Endothelial cell of umbilical vein (primary cell): ENCODE results near the gene PLXNA4. TPM values are rescaled to one million over a fixed set of nuclear protein-coding genes. Genes with fewer than 3 reads are reported as not detected.

ENCODE experiments used
- BruUV-seq: library from RNA; stranded (reverse); fragments of 400-500 nt; replicated peaks from 2 replicates; lab custom pipeline; 2021; lab: Mats Ljungman, UMichigan
- CTCF ChIA-PET: fragments of 300-600, 350-600 bp; sonication (Branson Sonifier 250); formaldehyde crosslinking; loops from one replicate; lab custom pipeline; 2021; ENCODE audit warnings: antibody characterized with exemption, inconsistent platforms; lab: Charles Lee
- POLR2A ChIA-PET: fragments of 300-600, 350-600 bp; sonication (Branson Sonifier 250); formaldehyde crosslinking; loops from one replicate; lab custom pipeline; 2021; ENCODE audit warnings: antibody characterized with exemption, inconsistent platforms; lab: Charles Lee
- DNase-seq: peaks from one replicate; pipeline ENCODE4 v3.0.0-alpha.2; 2011; ENCODE audit warnings: low read depth, low spot score
- FAIRE-seq: peaks from 2 replicates; lab custom pipeline; 2011; peaks lifted over from hg19 to GRCh38; lab: Jason Lieb, UNC
- H2AFZ ChIP-seq: 2 replicates; pipeline ENCODE4 v1.6.0; 2012; ENCODE audit warnings: low read depth, low read length, control low read depth, inconsistent platforms
- H3K27ac ChIP-seq: 2 replicates; pipeline ENCODE4 v1.5.1; 2011; ENCODE audit warnings: low read depth, mild to moderate bottlenecking, control low read depth, low read length, moderate library complexity; ENCODE audit not compliant: insufficient read depth
- H3K27me3 ChIP-seq, 2 experiments: 2 replicates each; pipeline versions ENCODE4 v1.6.0 to v1.6.1; 2011; ENCODE audit warnings: low read length in 2 of 2, mixed read lengths in 1 of 2; ENCODE audit not compliant: control insufficient read depth in 2 of 2, insufficient read depth in 2 of 2
- H3K36me3 ChIP-seq, 2 experiments: 2 replicates in 1 of 2; 3 replicates in 1 of 2; pipeline ENCODE4 v1.5.1; 2011; ENCODE audit warnings: low read length in 2 of 2, mild to moderate bottlenecking in 1 of 2, moderate library complexity in 1 of 2; ENCODE audit not compliant: control insufficient read depth in 2 of 2, insufficient read depth in 2 of 2; ENCODE audit errors: extremely low read depth in 1 of 2
- H3K4me1 ChIP-seq: 3 replicates; pipeline ENCODE4 v1.5.1; 2011; ENCODE audit warnings: mild to moderate bottlenecking, low read length; ENCODE audit not compliant: control insufficient read depth, insufficient read depth; ENCODE audit errors: extremely low read depth
- H3K4me2 ChIP-seq: 2 replicates; pipeline ENCODE4 v1.6.1; 2011; ENCODE audit warnings: low read length, control low read depth, mixed read lengths; ENCODE audit not compliant: insufficient read depth
- H3K4me3 ChIP-seq, 3 experiments: fragments of 200-600 bp in 1 of 3; sonication (generic), shearing (Covaris generic) in 1 of 3; replicated peaks in 1 of 3; 2 replicates each; pipeline ENCODE4 v1.5.1; 2011 to 2016; ENCODE audit warnings: control low read depth in 3 of 3, low read length in 3 of 3, mild to moderate bottlenecking in 2 of 3, inconsistent platforms in 1 of 3, low read depth in 1 of 3, moderate library complexity in 1 of 3; ENCODE audit not compliant: insufficient read depth in 1 of 3
- H3K79me2 ChIP-seq: 2 replicates; pipeline ENCODE4 v1.6.0; 2012; ENCODE audit warnings: low read length, inconsistent platforms; ENCODE audit not compliant: control insufficient read depth, insufficient read depth
- H3K9ac ChIP-seq: replicated peaks from 2 replicates; pipeline ENCODE3; 2011; ENCODE audit warnings: low read length, control low read depth; ENCODE audit not compliant: insufficient read depth; ENCODE audit errors: extremely low read depth
- H3K9me1 ChIP-seq: replicated peaks from 3 replicates; pipeline ENCODE4 v1.6.0; 2011; ENCODE audit warnings: mild to moderate bottlenecking, low read length; ENCODE audit not compliant: control insufficient read depth, insufficient read depth; ENCODE audit errors: extremely low read depth
- H3K9me3 ChIP-seq: replicated peaks from 2 replicates; pipeline ENCODE4 v1.5.1; 2012; ENCODE audit warnings: low read length, inconsistent platforms; ENCODE audit not compliant: control insufficient read depth, insufficient read depth
- H4K20me1 ChIP-seq: replicated peaks from 2 replicates; pipeline ENCODE3; 2011; ENCODE audit warnings: mild to moderate bottlenecking, low read length; ENCODE audit not compliant: control insufficient read depth, insufficient read depth; ENCODE audit errors: extremely low read depth
- CTCF ChIP-seq, 2 donors: IDR thresholded peaks; 1 replicate in 1 of 2; 2 replicates in 1 of 2; pipeline ENCODE4 v1.5.1; 2011; ENCODE audit warnings: low read length in 2 of 2, mild to moderate bottlenecking in 2 of 2, moderate library complexity in 2 of 2, control low read depth in 1 of 2, inconsistent platforms in 1 of 2, low read depth in 1 of 2; ENCODE audit not compliant: insufficient read depth in 1 of 2; ENCODE audit errors: extremely low read depth in 1 of 2
- EZH2 ChIP-seq: IDR thresholded peaks from 2 replicates; pipeline ENCODE4 v1.6.1; 2012; ENCODE audit warnings: borderline replicate concordance, low read depth, mild to moderate bottlenecking, moderate library complexity, low read length, inconsistent platforms; ENCODE audit not compliant: severe bottlenecking
- FOS ChIP-seq: IDR thresholded peaks from 2 replicates; pipeline ENCODE4 v1.6.1; 2011; ENCODE audit warnings: mild to moderate bottlenecking, low read length, moderate library complexity, borderline replicate concordance; ENCODE audit not compliant: insufficient read depth
- GATA2 ChIP-seq: IDR thresholded peaks from 2 replicates; pipeline ENCODE4 v1.7.0; 2011; ENCODE audit warnings: low read depth, mild to moderate bottlenecking, moderate library complexity, mixed read lengths, low read length; ENCODE audit not compliant: insufficient read length, insufficient read depth
- JUN ChIP-seq: IDR thresholded peaks from 2 replicates; pipeline ENCODE4 v1.6.1; 2011; ENCODE audit warnings: borderline replicate concordance, low read depth; ENCODE audit not compliant: insufficient read length, insufficient read depth
- POLR2A ChIP-seq: IDR thresholded peaks from 2 replicates; pipeline ENCODE4 v1.6.1; 2012; ENCODE audit warnings: low read depth, mild to moderate bottlenecking, control low read depth, low read length
- POLR2AphosphoS5 ChIP-seq: IDR thresholded peaks from 2 replicates; pipeline ENCODE4 v1.6.1; 2012; ENCODE audit warnings: low read depth, mild to moderate bottlenecking, control low read depth, low read length, moderate library complexity; ENCODE audit not compliant: insufficient read depth
- dilution Hi-C: fragments of 300-500 bp; cut with MboI; formaldehyde crosslinking; loops from one replicate; pipeline ENCODE4 v1.15.0; 2019; ENCODE audit warnings: low sequenced_read_pairs; ENCODE audit not compliant: extremely low pct_ligation_motif_present
- intact Hi-C: fragments of 100-400 bp; cut with micrococcal nuclease; formaldehyde crosslinking; loops from one replicate; pipeline ENCODE4 v1.10.0; 2022
- polyA plus RNA-seq, 4 experiments: library from polyadenylated mRNA; depleted of rRNA in 3 of 4; stranded (reverse) in 3 of 4; unstranded in 1 of 4; fragments of >200 nt; gene quantifications; 2 replicates each; pipeline versions ENCODE4 v1.2.1 to v1.2.3, GENCODE V29; 2011 to 2012; ENCODE audit warnings: missing spikeins in 1 of 4
- total RNA-seq: library from RNA; stranded (reverse); gene quantifications from 2 replicates; pipeline ENCODE4 v1.2.3, GENCODE V29; 2021
- TF ChIP-seq, protein P1 (sequence below): IDR thresholded peaks from 2 replicates; pipeline ENCODE4 v1.6.1; 2011; ENCODE audit not compliant: insufficient read depth, insufficient read length

Gene PLXNA4
- total and polyA plus RNA-seq, 2 donors (not counting 3 experiments of a cell fraction or from before 2014, with no cell fraction given) = 12.1 to 20.4 TPM

- Histone ChIP-seq H3K9me1 (no peaks in the 10 kb centered on the region), H2AFZ (no peak overlapping the region), H3K4me3 (no peak overlapping the region), H3K27me3 (no peaks in the 10 kb centered on the region), H3K27ac (no peak overlapping the region), H3K9ac (no peak overlapping the region), H3K36me3 (no peaks in the 10 kb centered on the region), H3K79me2 (no peaks in the 10 kb centered on the region), H3K9me3 (no peaks in the 10 kb centered on the region), H3K4me2 (no peak overlapping the region), H3K4me1 (peaks cover 1% of the 10 kb centered on the region), H4K20me1 (no peaks in the 10 kb centered on the region)
- TF ChIP-seq POLR2AphosphoS5 = no peak
- TF ChIP-seq FOS = no peak
- no peak for TF ChIP-seq EZH2
- no peak for TF ChIP-seq JUN
- TF ChIP-seq, protein P1, sequence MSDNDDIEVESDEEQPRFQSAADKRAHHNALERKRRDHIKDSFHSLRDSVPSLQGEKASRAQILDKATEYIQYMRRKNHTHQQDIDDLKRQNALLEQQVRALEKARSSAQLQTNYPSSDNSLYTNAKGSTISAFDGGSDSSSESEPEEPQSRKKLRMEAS = no peak
- no peak for TF ChIP-seq POLR2A
- TF ChIP-seq CTCF (IDR thresholded peaks at IDR 0.05; ENCODE audit: extremely low read depth in 1 of 2, insufficient read depth in 1 of 2, low read depth in 1 of 2, low read length in 2 of 2) = no peak
- TF ChIP-seq GATA2 = no peak
- FAIRE-seq = peak; percentile 40
- dilution Hi-C loops (no loop called here), intact Hi-C loops (no loop called here)
- ChIA-PET CTCF (interaction anchor here (0.9 to 1.7 kb wide), 3 partner anchors 15 to 224 kb away, joined by 3 to 4 read pairs (median 4); no protein-coding TSS in a partner anchor), POLR2A (no interaction called here)
- no TSS peak for BruUV-seq
- no peak for DNase-seq
These were observed 33.4 kb downstream of the PLXNA4 start for GRCh38 chr7:132542895-132543294.
